Kidney glomerular epithelial cell (primary cell): Measurements from ENCODE around the gene TNS1.

Experiments
- DNase-seq: peaks from one replicate; lab custom pipeline; 2025; lab: John Stamatoyannopoulos, UW

Gene TNS1

DNA sequence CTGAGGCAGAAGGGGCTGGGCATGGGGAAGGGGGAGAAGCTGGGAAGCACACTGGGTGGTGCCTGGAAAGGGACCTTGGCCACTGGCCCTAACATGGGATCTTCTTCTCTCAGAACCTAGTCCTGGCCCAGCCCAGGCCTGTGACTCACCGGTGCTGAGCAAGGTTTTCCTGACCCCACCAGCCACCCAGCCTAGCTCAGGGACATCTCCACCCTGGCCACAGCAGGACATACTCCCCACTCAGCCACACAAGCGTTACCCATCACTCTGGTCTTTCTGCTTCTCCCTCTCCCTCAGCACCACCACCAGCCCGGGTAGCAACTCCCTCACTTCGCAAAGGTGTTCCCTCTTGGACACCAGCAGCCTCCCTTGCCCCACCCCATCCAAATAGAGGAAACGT, 22.8 kb downstream of the TNS1 start:
- DNase-seq, result no peak

DNA sequence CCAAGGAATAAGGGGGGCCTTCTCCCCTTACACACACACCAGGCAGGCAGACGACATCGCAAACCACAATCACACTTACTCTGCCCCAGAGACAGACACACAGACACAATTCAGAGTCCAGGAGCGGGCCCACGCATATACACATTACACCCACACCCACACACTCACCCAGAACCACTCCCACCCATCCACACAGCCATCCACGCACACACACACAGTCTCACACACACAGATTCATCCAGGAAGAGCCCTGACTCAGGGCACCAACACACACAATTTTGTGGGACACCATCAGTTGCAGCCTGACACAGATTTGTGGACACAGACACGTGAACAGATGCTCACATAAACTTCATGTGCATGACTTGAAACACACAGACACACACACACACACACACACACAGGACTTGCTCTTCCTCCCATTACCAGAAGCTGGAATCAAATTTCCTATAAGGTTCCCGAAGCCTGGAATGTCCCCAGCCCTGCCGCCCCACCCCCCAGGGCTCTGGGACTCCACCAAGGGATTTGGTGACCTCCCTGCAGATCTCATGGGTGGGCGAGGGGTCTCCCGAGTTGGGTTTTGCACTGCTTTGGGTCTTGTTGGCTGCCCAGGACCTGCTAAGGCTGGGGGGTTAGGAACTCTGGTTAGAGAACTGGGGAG, 23.5 kb downstream of the TNS1 start:
- DNase-seq, result no peak

DNA sequence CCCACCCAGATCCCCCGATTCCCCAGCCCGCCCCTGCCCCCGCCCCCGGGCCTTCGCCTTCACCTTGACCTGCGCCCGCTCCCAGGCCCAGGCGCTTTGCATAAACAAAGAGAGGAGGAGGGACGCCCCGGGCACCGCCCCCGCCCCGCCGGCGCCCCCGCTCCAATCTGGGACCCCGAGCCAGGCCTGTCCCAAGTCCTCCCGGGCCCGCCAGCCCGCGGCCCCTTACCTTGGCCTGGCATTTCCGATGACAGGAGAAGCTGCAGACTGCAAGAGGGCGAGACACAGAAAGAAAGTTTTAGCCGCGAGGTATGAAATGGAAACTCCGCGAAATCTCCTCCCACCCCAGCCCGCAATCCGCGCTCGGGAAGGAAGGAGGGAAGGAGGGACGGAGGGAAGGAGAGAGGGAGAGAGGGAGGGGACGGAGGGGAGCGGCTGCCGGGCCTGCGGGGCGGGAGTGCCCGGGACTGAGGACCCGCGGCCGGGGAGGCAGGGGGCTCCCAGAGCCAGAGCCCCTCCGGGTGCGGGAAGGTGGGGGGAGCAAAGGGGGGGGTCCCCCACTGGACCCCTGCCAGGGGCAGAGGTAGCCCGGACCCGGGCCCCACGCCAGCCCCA, 24.2 kb downstream of the TNS1 start:
- DNase-seq, result peak; percentile 23

DNA sequence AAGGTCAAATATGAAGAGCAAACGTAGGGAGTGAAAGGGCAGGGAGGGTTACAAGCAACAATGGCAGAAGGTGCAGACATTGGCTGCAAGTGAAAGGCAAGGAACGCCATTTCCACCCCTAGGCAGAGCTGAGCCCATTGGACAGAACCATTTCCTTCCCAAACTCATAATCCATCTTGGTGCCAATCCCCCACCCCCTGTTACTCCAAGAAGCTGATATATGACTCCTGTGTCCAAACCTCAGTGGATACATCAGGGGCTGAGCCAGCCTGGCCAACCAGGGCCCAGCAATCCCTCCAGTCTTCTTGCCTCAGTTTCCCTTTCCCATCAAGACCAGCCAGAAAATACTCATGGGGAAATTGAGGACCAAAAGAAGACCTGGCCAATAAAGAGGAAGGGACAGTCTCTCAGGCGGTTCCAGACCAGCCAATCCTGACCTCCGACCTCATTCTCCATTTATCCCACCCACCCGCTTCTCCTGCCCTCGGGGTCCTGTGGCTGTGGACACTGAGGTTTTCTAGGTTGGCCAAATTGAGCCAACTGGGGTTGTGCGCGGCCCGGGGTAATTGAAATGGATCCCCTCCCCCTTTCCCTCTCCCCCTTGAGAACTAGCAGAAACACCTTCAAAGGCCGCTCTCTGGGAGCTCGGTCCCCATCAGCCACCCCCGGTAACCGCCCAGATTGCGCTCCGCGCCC, 24.8 kb downstream of the TNS1 start:
- DNase-seq, result no peak

DNA sequence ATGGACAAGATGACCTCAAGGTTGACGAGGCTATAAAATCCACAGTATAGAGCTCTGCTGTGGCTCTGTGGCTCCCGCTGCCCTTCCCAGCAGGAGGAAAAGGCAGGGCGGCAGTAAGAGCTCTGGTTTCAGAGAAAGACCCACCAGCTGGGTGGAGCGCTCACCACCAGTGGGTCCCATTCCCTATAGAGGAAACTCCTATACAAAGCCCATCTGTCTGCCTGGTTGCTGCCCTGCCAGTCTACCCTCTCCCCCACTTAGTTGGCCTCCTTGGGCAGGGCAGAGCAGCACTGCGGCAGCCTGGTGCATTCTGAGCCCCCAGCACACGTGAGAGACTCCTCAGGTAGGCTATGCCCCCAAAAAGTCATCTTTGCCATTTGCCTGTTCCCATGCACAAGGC, 26.5 kb downstream of the TNS1 start:
- DNase-seq, result no peak

DNA sequence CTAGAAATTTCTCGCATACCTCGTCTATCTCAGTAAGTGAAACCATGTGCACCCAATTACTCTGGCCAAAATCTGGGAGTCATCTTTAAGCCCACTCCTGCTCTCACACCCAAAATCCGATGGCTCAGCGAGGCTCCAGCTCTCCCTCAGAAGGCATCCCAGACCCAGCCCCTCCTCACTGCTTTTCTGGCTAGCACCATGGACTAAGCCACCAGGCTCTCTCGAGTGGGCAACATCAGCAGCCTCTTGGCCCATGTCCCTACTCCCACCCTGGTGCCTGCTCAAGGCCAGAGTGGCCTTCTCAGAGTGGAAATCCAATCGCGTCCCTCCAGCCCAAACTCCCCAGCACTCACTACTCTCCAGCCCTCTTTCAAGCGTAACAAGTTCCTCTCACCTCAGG, 27.2 kb downstream of the TNS1 start:
- no peak for DNase-seq

DNA sequence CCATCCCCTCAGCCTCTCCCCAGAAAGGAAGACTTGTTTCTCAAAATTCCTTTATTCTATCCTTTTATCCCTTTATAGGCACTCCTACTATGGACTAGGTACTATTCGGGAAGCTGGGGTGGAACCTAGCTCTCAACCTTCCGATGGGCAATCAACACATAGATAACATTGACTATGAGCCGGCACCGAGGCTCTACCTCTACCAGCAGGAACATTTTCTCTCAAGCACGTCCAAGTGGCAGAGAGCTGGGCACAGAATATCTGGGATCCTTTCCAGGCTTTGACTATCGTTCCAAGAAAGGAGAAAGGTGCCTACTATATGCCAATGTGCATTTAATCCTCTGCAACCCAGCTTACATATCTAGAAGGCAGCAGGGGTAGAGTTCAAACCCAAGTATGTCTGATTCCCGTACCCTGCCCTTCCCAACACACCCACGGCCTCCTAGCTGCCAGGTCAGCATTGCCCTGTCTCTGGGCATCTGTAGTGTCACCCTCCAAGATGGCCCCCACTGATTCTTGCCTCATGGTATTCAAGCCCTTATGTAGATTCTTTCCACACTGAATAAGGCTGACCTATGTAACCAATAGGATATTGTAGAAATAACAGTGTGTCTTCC, 28.3 kb downstream of the TNS1 start:
- DNase-seq, result no peak

DNA sequence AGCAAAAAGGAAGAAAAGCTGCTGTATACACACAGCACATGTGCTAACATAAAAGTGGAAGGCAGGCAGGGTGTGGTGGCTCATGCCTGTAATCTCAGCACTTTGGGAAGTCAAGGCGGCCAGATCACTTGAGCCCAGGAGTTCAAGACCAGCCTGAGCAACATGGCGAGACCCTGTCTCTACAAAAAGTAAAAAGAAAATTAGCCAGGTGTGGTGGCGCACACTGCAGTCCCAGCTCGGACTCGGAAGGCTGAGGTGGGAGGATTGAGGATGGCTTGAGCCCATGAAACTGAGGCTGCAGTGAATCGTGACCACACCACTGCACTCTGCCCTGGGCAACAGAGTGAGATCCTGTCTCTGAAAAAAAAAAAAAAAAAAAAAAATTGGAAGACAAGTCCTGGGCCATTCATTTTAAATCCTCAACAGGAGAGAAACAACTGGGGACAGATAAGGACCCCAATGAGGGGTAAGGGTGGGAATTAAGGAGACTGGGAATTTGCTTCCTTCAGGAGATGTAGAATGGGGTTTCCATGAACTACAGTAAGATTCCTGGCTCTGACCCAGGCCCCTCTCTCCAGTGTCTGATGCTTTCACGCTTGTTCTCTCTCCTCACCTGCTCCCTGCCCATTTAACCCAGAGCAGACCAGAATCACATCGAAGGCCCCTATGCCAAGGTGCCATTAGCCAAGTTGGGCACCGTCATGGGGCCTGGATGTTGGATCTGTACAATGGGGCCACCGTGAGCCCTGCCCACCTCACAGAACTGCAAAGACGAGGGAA, 29.6 kb downstream of the TNS1 start:
- no peak for DNase-seq

DNA sequence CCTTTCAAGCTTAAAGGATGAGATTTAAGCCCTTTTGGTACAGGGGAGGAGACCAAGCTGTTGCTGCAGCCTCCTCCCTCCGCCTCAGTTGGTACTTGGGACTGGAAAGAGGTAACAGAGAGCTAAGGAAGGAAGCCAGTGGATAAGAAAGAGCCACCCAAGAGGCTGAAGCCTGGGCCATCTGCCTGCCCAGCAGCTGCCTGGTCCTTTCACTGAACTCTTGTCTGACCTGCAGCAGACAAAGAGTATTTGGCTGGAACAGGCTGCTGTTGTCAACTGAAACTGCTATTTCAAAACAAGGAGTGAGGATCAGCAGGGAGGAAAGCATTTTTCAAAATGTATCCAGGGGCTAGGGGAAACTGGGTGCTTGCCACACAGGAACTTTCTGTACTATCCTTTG, 30.3 kb downstream of the TNS1 start:
- no peak for DNase-seq

DNA sequence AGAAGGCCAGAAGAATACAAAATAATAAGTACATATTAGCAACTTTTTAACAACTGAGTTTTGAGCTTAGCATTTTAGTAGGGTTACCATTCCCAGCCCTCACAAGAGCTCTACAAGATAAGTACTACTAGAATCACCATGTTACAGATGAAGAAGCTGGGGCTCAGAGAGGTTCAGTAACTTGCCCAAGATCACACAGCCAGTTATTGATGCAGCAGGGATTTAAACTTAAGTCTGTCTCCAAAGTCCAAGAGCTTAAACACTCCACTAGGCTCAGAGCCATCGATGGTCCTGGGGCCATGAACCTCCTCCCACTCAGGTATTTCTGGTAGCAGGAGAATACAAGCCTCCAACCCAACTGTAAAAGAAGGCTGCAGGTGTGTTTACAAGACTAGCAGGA, 30.8 kb downstream of the TNS1 start:
- DNase-seq, result no peak

DNA sequence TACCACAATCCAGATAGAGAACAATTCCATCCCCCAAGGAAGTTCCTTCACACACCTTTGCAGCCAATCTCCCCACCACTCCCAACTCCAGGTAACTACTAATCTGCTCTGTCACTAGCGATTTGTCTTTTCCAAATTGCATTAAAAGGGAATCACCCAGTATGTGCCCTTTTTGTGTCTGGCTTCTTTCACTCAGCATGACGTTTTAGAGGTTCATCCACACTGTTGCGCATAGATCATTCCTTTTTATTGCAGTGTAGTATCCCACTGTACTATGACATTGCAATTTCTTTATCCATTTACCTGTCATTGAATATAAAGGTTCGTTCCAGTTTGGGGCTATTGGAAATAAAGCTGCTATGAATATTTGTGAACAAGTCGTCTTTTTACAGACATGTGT, 31.6 kb downstream of the TNS1 start:
- no peak for DNase-seq

DNA sequence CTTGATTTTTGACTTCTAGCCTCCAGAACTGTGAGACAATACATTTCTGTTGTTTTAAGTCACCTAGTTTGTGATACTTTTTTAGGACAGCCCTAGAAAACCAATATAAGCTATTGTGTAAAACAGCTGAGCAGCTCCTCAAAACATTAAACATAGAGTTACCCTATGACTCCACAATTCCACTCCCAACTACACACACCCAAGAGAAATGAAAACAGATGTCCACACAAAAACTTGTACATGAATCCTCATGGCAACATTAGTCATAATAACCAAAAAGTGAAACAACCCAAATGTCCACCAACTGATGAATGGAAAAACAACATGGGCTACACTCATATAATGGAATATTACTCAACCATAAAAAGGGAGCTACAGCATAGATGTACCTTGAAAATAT, 32.6 kb downstream of the TNS1 start:
- no peak for DNase-seq

DNA sequence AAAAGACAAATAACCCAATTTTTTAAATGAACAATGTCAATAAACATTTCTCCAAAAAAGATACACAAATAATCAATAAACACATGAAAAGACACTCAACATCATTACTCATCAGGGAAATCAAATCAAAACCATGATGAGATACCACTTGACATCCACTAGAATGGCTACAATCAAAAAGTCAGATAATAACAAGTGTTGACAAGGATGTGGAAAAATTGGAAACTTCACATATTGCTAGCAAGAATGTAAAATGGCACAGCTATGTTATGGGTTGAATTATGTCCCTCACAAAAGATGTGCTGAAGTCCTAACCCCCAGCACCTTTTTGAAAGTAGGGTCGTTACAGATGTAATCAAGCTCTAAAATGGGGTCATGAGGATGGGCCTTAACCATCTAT, 33.2 kb downstream of the TNS1 start:
- DNase-seq, result no peak

DNA sequence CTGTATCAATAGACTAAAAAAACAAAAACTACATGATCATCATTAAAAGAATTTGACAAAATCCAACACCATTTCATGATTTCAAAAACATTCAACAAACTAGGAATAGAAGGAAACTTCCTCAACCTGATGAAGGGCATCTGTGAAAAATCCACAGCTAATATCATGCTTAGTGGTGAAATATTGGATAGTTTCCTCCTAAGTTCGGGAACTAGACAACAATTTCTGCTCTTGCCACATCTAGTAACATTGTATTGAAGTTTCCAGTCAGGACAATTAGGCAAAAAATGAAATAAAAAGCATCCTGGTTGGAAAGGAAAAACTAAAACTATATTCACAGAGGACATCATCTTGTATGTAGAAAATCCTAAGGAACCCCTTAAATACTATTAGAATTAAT, 34.8 kb downstream of the TNS1 start:
- no peak for DNase-seq

DNA sequence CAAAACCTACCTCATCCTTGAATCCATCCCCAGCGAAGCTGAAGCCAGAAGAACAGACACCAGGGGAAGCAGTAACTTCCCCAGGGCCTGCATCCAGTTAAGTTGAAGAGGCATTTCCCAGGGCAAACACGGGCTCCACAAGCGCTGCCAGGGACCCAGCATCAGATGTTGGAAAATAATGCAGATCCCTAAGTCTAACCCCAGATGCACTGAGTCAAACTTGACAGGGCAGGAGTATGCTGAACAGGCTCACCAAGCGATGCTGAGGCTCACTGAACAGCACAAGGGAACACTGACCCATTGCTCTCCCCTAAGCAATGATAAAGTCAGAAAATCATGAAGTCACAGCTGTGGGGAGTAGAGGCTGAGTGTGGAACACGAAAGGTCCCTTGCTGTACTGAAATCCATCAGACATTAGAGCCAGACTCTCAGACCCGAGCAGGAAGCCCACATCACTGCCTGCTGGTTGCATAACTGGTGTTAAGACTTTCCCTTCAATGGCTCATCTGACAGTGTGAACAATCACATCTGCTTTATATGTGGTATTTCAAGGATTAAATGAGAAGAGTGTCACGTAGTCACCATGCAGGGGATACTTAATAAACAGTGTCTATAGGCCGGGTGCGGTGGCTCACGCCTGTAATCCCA, 36.2 kb downstream of the TNS1 start:
- peak; percentile 84 for DNase-seq

DNA sequence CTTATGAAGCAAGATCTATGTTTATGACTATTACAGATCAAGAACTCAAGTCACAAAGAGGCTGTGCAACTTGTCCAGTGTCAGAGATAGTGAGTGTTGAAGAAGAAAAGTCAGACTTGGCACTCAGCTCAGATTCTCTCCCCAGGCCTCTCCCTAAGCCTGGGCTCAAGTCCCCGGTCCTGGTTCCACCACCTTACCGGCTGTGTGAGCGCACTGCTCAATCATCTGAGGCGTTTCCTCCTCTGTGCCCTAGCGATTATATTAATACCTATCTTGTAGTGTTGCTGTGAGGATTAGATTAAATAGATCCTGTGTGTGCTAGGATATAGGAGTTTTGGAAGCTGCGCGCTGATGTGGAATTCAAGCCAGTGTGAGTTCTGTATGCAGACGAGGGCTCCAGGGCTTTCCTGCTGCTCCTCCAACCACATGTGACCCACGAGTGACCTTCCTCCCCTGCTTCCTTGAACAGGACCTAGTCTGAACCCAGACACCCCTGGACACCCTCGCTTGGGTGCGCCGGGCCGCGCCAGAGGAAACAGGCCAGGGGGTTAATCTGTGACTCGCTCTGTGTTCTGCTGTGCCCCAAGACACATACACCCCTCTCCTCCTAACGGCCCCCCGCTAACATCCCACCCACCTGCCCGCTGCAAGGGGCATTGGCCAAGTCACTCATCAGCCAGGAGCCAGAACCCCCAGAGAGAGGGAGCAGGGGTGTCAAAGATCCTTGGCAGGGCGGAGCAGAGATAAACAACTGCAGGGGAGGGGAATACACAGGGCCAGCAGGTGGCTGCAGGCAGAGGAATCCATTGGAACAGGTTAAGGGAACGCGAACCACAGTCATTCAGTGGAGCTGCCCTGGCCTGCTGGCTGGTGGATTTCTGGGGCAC, 38.3 kb downstream of the TNS1 start:
- peak; percentile 88 for DNase-seq

DNA sequence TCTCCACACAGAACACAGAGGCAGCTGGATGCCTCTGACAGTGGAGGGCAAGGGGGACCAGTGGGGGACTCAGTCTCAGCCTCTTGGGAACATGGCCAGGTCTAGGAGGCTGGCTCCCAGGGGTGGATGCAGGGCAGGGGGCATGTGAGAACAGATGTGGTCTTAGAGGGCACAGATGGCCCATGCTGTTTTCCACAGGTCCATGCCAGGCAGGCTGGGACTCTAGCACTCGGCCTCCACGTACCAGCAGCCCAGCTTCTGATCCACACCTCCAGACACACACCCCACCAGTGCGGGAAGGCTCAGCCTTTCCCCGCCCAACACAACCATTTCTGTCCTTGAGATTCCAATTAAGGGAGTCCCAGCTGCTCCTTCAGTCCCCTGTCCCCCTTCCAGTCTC, 42.4 kb downstream of the TNS1 start:
- no peak for DNase-seq

DNA sequence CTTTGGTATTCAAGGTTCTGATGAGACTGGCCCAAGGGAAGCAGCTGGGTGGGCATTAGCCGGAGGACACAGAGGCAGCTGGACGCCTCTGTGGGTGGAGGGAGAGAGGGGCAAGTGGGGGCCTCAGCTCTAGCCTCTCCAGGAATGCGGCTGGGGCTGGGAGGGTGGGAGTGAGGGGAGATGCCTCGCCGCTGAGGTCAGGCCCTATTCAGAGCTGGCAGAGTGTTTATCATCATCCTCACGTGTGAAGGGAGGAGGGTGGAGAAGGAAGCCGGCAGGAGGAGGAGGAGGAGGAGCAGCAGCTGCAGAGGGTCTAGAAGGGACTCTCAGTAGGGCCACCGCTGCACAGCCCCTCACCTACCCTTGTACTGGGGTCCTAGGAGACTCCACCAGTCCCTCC, 43.1 kb downstream of the TNS1 start:
- no peak for DNase-seq

DNA sequence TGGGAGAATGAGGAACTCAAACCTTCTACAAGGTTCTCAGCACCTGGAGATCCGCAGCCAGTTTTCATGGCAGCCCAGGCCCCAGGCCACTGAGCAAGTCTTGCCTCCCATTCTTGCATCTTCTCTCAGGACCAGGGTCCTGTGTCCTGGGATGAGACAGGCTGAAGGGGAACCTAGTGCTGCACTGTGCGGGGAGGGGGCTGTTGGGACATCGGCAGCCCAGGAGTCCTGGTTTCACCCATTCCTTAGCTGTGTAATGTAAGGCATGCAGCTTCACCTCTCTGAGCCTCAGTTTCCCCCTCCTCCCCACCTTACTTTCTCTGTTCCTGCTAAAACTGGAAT, 43.9 kb downstream of the TNS1 start:
- no peak for DNase-seq

DNA sequence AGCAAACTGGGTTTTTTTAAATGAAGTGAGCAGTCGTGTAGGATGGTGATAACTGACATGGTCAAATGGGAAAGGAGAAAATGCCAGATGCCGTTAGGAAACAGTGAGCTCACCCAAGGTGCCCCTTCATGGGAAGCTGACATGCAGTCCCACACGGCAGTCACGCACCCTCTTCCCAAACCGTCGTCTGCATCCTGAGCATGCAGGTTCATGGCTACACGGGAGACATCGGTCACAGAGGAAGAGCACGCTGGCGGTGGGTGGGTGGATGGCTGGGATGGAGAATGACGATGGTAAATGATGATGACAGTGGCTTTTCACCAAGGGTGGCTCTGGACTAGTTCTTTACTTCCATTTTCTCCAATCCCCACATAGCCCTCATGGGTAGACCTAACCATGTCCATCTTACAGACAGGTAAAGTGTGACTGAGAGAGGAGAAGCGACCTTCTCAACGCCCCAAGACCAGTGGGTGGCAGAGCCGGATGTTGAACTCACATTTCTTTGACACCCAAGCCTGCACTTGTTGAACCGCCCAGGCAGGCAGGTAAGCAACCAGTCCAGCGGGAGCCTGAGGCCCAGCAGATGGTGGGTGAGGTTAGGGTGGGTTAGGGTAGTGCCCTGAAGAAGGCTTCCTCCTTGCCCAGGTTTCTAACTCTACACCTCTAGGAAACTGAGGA, 44.5 kb downstream of the TNS1 start:
- no peak for DNase-seq
